GM10266 (cell line): ENCODE data around the gene ITGB3BP.

Experiments
- DNase-seq: peaks from one replicate; pipeline ENCODE4 v3.0.0; 2012; ENCODE audit errors: extremely low spot score
- TF ChIP-seq, protein P1 (sequence below): IDR thresholded peaks from 2 replicates; pipeline ENCODE4 v1.5.1; 2012; ENCODE audit warnings: mild to moderate bottlenecking, low read depth; ENCODE audit not compliant: control insufficient read depth, insufficient read depth; ENCODE audit errors: missing control alignments

Gene ITGB3BP

GRCh38 chr1:63534406-63534805 lies 11.4 kb upstream of the ITGB3BP start:
- DNase-seq = no peak
- TF ChIP-seq, protein P1, sequence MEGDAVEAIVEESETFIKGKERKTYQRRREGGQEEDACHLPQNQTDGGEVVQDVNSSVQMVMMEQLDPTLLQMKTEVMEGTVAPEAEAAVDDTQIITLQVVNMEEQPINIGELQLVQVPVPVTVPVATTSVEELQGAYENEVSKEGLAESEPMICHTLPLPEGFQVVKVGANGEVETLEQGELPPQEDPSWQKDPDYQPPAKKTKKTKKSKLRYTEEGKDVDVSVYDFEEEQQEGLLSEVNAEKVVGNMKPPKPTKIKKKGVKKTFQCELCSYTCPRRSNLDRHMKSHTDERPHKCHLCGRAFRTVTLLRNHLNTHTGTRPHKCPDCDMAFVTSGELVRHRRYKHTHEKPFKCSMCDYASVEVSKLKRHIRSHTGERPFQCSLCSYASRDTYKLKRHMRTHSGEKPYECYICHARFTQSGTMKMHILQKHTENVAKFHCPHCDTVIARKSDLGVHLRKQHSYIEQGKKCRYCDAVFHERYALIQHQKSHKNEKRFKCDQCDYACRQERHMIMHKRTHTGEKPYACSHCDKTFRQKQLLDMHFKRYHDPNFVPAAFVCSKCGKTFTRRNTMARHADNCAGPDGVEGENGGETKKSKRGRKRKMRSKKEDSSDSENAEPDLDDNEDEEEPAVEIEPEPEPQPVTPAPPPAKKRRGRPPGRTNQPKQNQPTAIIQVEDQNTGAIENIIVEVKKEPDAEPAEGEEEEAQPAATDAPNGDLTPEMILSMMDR = no peak

DNA sequence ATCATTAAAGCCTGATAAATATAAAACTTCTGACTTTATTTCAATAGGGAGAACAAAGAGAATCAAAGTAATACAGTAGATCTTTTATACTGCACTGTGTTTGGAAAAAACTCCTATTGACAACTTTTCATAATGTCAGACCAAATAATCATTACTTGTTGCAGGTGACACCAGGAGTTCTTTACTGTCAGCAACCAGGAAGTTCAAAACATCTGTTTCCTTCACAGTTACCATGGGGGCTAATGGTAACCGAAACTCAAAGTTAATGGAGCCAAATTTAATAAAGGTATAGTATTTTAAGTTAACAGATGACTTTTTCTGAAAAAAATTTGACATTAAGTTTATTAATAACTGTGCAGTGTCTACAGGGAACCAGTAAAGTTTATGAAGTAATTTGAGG lies 10.9 kb upstream of the ITGB3BP start:
- no peak for DNase-seq
- TF ChIP-seq, protein P1 = no peak

GRCh38 chr1:63532727-63533126 lies 9.7 kb upstream of the ITGB3BP start:
- no peak for DNase-seq
- TF ChIP-seq, protein P1 = no peak

DNA sequence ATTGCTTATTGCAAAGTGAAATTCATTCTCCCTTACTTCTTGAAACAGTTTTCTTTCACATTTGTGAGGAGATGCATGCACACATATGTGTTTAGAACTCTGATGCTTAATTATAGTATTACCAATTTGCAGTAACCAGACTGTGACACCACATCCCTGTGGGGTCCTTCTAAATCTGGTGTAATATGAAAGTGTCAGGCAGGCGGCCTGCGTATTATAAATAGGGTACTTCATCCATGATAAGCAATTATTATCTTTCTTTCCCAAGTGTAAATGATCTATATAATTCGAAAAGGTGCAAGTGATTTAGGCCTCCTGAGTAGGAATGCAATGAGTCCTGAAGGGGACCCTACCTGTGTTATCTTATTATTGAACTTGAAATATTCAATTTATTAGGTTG lies 1.2 kb upstream of the ITGB3BP start:
- no peak for DNase-seq

GRCh38 chr1:63523738-63524137 lies 713 bp upstream of the ITGB3BP start:
- DNase-seq = peak; percentile 2

More for the DNA sequence above, 1.2 kb upstream of the ITGB3BP start:
- TF ChIP-seq, protein P1 = no peak

GRCh38 chr1:63516629-63517028 lies 6.4 kb downstream of the ITGB3BP start:
- no peak for DNase-seq
- TF ChIP-seq, protein P1 = no peak

More at GRCh38 chr1:63523738-63524137, 713 bp upstream of the ITGB3BP start:
- TF ChIP-seq, protein P1 = no peak

DNA sequence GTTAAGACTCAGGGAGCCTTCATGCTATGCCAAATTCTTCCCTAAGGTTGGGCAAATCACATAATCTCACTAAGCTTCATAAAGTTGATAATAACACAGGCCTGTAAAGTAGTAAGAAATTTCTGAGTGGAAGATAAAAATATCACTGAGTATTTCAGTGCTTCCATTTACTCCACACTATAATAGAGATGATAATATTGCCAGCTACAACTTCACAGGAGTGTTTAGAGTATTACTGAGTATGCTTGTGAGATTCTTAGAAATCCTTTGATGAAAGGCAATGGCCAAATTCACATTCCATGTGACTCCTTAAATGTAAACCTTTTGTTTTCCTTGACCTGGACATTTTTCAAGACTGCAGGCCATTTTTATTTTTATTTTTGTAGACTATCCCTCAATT lies 10.4 kb downstream of the ITGB3BP start:
- TF ChIP-seq, protein P1 = no peak
- no peak for DNase-seq
